NCI-H2171 treated with DMSO at 0.1 percent for 48 hours (cell line): ENCODE measurements around the gene PFN2.

ENCODE experiments used
- DNase-seq: peaks from one replicate; lab custom pipeline; 2025; lab: John Stamatoyannopoulos, UW

Gene PFN2

DNA sequence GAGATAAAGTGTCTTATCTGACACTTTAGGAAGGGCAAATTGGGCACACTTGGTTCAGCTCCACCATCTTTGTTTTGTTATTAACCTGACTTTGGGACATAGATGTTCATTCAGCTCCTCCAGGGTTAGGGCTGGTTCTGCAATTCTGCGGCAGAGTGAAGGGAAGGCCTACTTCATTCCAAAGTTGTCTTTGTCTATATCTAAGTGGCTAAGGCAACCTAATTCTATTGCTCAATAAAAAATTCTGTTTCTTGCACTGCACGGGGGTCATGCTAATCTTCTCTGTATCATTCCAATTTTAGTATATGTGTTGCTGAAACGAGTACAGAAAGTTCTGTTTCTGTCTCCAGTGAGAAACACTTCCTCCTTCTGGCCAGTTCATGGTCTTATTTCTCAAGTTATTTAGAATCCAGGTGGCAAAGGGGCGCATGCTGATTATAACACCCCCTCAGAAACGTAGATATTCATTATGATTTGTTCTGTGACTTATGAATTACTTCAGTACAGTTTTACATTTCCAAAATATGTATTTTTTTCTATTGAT lies 53.5 kb downstream of the PFN2 start:
- DNase-seq: no peak
